RCC 7860 (cell line): ENCODE results near the gene GJC1.

Source experiments
- DNase-seq: peaks from one replicate; pipeline ENCODE4 v3.0.0-alpha.2; 2015; ENCODE audit warnings: low spot score
- FAIRE-seq: peaks from 2 replicates; lab custom pipeline; 2012; peaks lifted over from hg19 to GRCh38; lab: Jason Lieb, UNC

The GJC1 gene

GRCh38 chr17:44829523-44830358 lies at the start of gene GJC1:
GJC1 (minus strand) TSS chr17:44830287; CDS start chr17:44805817, 24,470 bp downstream.
- no peak for FAIRE-seq
- DNase-seq: no peak

- DNase-seq (no peak), FAIRE-seq (no peak)
Measured at GRCh38 chr17:44879376-44879775, 49.3 kb upstream of the GJC1 start.

GRCh38 chr17:44878627-44879221 lies 48.6 kb upstream of the GJC1 start:
- peak; percentile 22 for DNase-seq
- peak; percentile 49 for FAIRE-seq

GRCh38 chr17:44877121-44877520 lies 47.0 kb upstream of the GJC1 start:
- FAIRE-seq (no peak), DNase-seq (no peak)

DNA sequence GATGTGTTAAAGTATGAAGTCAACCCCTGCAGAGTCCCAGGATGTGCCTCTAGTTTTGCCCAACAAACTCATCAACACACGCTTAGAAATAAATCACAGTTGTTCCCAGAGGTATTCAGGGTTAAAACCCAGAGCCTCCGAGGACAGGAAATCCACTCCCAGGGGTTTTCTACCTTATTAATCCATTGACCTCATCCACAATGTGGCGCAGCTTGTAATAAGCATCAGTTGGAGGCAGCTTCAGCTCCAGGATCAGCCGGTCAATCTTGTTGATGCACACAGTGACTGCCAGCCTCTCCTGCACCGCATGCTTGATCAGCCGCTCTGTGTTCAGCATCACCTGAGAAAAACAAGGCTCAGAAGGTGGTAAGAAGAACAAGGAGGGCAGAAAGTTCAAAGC lies 45.7 kb upstream of the GJC1 start:
- FAIRE-seq (no peak), DNase-seq (no peak)

DNA sequence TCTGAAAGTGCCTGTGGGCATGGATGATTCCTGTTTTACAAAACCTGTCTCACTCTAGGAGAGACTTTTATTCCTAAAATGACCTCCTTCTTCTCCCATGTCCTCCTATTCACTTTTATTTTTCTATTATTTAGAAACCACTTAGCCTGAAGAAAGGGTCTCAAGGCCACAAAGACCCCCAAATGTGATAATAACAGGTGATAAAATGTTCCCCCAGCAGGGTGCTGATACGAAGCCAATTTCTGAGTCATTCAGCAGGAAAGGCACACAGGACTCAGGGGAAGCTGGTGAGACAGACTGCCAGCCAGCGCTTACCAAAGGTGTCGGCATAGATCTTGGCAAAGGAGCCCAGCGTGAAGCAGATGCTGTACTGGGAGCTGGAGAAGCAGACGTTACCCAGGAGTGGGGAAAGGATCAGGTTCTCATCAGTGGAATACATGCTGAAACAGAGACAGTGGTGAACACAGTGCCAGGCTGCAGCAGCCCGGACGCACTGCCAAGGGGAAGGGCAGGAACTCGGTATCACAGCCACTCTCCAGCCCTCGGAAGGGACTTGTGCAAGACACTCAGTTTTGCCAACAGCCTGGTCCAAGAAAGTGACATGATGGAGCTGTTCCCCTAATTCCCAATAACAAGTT lies 42.2 kb upstream of the GJC1 start:
- FAIRE-seq (no peak), DNase-seq (no peak)

DNA sequence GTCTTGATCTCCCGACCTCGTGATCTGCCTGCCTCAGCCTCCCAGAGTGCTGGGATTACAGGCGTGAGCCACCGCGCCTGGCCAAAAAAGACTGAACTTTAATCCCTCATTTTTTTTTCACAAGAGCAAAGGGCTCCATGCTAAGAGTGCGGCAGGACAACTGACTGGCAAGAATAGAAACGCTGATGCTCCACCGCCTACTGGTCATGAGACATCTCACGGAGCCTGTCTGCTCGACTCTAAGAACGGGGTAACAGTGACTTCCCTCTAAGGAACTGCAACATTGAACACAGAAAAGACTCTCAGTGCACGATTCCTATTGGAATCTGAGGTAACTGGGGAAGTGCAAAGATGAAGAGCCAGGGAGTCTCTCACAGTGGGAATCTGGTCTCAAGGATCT lies 41.5 kb upstream of the GJC1 start:
- FAIRE-seq: no peak
- DNase-seq: no peak

DNA sequence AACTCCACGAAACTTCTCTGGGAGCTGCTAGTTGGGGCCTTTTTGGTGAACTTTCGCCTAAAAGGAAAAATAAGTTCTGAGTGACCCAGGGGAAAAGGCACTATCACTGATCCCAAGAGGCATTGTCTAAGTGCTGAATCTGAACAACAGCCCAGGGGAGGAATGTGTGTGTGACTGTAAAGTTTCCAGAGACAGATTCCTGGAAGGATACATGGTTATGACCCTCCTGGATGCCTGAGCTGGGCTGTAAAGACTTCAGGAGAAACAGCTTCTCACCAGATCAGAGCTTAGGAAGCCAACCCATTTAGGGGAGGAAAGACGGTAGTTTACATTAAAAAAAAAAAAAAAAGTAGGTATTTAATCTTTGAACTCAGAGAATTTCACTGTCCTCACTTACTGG lies 37.8 kb upstream of the GJC1 start:
- FAIRE-seq (no peak), DNase-seq (no peak)

DNA sequence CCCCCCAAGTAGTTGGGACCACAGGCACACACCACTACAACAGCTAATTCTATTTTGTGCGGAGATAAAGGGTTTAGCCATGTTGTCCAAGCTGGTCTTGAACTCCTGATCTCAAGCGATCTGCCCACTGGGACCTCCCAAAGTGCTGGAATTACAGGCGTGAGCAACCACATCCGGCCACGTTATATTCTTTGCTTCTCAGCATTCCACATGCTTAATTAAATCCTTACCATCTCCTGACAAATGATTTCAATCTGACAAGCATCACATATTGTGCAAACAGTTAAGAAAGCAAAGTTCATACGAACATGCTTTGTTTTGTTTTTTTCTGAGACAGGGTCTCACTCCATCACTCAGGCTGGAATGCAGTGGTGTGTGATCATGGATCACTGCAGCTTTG lies 35.8 kb upstream of the GJC1 start:
- no peak for DNase-seq
- FAIRE-seq: no peak

GRCh38 chr17:44865231-44865660 lies 35.2 kb upstream of the GJC1 start:
- DNase-seq: peak; percentile 58
- no peak for FAIRE-seq

DNA sequence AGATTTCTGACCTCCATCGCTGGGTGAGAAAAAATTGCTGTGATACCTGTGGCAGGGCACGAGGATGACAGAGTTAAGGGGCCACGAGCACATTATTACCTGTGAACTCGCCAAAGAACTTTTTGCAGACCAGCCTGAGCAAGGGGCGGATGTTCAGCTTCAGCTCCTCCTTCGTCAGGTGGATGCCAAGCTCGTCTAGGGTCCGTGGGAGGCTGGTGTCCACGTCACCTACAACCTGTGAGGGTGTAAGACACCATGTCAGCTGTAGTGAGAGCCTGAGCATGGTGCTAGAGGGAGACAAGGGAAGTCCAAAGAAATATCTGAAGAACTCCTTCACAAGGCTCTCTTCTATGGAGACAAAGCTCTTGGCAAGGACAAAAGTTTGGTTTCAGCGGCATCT lies 34.7 kb upstream of the GJC1 start:
- no peak for DNase-seq
- FAIRE-seq: no peak

DNA sequence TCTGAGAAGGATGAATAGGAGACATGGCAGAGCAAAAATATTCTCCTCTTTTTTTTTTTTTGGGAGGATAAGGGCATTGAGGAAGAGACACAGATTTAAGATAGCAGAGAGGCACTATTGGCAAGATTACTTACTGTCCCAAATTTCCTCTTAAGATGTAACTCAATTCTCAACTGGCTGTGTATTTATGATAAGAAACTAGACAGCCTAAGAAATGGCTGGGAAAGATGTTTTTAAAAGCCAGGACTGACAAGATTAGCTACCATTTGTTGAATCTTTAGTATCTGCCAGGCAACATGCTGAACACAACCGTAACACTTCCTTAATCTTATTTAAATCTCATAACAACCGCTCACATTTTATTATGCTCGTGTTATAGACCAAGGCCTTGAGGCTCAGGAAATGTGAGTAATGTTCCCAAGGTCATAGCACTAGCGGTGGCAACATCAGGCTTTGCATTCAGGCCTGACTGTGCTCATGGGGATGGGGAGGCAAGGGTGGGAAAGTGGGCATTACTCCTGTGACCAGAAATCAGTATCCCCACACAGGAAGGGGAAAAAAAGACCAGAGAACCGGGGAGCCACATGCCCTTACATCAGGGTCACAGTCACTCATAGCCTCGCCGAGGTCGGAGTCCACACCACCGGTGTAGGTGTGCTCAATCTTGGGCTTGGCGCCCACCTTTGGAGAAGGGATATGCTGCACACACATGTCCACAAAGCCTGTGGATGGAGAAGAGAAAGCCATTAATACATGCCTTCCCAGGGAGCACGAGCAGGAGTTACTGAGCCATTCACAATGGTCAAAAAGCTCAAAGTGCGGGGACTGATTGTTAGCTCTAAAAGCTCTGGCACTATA lies 33.2 kb upstream of the GJC1 start:
- no peak for DNase-seq
- FAIRE-seq: no peak

DNA sequence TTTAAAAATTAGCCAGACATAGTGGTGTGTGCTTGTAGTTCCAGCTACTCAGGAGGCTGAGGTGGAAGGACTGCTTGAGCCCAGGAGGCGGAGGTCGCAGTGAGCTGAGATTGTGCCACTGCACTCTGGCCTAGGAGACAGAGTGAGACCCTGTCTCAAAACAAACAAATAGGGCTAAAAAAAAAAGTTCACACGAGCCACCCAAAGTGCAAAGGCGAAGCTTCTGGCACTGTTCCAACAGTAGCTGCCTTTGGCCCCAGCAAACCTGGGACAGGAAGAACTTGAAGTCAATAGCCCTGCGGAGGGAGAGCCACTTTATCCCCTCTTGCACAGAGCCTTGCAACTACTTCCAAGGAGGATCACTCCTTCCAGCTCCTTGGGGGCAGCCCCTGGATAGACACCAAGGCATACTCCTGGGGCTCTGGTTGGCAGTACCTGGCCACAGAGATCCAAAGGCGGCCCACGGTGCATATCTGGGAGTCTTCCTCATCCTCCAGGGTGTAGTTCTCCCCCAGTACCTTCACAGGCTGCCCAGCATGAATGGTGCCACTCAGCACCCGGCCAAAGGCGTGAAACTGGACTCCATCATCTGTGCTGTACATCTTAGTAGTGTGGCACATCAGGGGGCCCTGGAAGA lies 32.3 kb upstream of the GJC1 start:
- no peak for DNase-seq

DNA sequence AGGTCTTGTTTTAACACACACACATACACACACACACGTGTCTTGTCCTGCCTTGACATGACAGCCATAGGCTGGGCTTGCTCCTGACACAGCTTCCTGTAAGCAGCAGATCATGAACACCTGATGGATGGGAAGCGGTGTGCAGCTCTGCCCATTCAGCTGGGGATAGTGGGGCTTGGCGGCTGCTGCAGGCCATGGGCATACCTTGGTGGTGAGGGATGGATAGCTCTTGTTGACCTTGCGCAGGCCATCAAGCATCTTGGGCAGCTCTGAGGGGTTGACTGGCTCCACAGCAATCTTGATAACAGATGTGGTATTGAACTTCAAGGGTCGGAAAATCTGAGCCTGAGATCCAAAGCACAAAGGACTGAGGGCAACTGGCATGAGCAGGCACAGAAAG lies 29.6 kb upstream of the GJC1 start:
- FAIRE-seq (no peak), DNase-seq (no peak)

More for the DNA sequence above, 32.3 kb upstream of the GJC1 start:
- FAIRE-seq: no peak

DNA sequence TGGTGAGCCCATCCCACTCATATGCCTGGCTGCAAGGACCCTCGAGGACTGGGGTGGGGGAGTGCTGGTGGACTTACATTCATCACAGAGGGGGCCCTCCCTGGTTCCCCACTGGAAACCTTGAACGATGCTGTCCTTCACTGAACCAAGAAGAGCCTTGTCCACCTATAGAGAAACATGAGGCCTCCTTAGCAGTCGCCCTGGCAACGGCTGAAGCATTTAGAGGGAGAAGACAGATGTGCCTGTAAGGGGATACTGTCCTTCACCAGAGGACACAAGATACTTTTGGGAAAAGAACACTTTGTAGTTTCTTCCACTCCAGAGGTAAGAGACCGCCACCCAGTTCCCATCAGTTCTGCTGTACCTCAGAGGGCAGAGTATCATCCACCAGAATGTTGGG lies 24.1 kb upstream of the GJC1 start:
- FAIRE-seq (no peak), DNase-seq (no peak)

DNA sequence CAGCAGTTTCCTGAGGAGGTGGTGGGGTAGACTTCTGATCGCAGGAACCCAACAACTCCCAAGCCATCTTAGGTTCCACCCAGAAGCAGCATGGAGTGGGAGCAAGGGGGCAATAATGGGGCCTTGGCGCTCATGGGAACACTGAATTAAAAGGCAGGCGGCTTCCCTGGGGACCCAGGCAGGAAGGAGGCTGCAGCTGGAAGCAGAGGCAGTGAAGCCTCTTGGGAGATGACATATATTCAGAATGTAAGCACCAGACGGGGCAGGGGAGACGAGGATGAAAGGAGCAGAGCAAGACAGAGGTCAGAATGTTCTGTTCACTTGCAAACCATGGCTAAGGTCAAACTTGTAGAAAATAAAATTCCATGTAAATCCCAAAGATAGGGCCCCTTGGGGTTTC lies 20.5 kb upstream of the GJC1 start:
- DNase-seq (no peak), FAIRE-seq (no peak)

DNA sequence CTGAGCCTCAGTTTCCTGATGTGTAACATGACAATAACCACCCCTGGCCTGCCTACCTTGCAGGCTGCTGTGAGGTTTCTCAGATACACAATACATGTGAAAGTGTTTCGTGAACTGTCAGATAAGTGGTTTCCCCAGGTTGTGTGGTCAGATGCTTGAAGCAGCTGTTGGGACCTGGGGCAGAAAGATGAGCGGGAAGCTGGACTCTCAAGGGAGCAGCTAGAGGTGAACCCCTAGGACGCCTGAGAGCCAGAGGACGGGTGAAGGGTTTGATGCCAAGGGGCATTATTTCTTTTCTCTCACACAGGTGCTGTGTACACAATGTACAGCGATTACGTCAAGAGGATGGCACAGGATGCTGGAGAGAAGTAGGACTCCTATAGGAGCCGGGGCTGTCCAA lies 19.9 kb upstream of the GJC1 start:
- no peak for DNase-seq
- no peak for FAIRE-seq

- FAIRE-seq: no peak
- no peak for DNase-seq
Measured at GRCh38 chr17:44848961-44849489, 18.9 kb upstream of the GJC1 start.

- FAIRE-seq (no peak), DNase-seq (no peak)
Measured at GRCh38 chr17:44848257-44848795, 18.2 kb upstream of the GJC1 start.

DNA sequence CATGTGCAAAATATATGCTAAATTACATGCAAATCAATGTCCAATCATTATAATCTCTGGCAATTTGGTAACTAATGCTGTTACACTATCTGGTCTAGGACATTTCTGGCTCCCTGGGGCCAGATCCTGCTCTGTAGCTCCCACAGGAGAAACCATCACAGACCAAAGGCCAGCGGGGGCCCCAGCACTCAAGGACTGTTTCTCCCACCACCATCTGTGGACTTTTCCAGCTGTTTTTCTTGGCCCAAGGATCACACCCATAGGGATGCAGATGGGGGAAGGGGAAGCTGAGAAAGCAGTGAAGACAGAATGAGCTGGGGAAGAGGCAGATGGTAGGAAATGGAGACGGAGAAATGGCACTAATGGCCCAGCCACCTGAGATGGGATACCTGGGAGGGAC lies 17.5 kb upstream of the GJC1 start, which contains the start of gene HIGD1B:
Gene HIGD1B, plus strand, starts transcription at position 298 of the 400 bp plus-strand sequence. CDS start 270 bp downstream, outside the sequence.
- DNase-seq (no peak), FAIRE-seq (no peak)
